ENCODE results near the gene AATF.

The AATF gene

DNA sequence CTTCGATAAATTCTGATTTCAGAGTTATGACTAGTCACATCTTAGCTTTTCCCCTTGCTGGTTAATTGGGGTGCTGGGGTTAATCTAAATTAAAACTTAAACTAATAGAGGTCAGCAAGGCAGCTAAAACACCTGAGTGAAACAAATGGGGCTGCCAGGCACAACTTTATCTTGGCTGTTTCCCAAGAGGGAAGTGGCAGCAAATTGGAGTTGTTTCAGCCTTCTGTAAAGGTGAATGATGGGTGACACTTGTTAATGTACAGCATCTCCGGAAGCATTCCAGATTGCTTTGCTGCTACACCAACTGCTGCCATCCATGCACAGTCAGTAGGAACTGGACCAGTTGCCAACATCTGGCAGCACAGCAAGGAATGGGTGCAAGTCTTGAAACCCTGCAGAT lies 43.9 kb downstream of the AATF start:
- no peak for DNase-seq

DNA sequence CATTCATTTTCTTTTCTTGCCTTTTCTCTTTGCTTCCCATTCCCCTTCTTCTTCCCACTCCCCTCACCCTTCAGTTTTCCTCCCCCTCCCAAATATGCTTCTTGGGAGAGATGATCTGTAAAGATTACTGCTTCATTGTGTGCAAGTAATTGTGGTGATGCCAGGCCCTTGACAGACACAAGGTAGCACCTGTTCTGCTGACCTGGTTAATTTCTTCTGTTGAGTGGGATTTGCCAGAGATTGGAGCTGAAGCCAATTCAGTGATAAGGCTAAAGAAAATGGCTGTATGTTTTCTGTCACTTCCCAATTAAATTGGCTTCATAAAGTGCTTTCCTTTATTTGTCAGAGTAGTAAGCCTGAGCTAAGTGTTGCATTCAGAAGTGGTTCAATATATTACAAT lies 44.5 kb downstream of the AATF start:
- no peak for DNase-seq

- DNase-seq = no peak
These were observed 45.7 kb downstream of the AATF start for GRCh38 chr17:36994438-36994837.

DNA sequence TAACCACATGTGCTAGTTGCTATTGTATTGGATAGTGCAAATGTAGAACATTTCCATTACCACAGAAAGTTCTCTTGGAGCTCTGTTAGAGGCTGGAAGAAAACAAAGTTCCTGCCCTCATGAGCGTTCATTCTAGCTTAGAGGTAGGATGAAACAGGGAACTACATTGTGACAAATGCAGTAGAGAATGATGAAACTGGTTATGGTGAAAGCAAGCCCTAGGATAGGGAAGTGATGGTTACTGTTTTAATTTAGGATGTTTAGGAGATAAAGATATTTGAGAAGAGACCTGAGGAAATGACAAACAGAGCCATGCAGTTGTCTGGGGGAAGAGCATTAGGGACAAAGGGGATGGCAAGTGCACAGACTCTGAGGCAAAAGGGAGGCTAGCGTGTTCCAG lies 50.7 kb downstream of the AATF start:
- no peak for DNase-seq

- DNase-seq = no peak
These were observed 68.0 kb downstream of the AATF start for GRCh38 chr17:37016780-37017179.

DNA sequence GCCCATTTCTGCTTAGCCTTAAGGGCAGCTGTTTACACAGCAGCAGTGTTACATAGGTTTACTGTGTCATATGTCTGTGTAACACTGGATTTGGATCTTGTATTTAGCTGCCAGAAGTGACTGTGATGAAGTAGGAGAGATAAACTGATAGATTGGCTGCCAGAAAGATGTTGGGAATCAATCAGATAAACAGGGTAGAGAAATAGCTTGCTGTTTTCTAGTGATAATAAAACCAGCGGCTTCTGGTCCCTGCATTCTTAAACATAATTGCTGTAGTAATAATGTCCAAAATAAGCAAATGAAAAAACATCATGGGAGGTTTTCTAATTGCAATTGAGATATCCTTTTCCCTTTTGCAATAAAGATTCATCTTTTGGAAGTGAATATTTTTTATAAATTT lies 68.7 kb downstream of the AATF start:
- no peak for DNase-seq

- DNase-seq = no peak
These were observed 70.5 kb downstream of the AATF start for GRCh38 chr17:37019117-37019740.

- no peak for DNase-seq
These were observed 71.0 kb downstream of the AATF start for GRCh38 chr17:37019741-37020129.

DNA sequence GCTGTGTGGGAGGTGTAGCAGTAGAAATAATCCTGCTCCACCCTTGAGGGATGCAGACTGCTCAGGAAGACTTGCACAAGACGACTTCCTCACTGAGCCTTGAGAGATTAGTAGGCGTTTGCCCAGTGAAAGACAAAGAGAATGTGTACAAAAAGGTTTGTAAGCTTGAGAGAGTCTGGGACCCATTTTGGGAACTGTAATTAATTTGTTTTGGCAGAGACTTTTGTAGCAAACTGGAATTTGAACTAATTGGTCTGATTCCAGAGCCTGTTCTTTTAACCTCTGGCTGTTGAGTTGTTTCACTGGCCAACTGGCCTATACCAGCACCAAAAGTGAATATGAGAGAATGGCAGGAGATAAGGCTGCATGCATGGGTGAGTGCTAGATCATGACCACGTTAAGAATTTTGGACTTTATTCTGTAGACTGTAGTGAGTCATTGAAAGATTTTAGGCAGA lies 75.5 kb downstream of the AATF start:
- no peak for DNase-seq

GRCh38 chr17:37025238-37025637 lies 76.5 kb downstream of the AATF start:
- DNase-seq = no peak

DNA sequence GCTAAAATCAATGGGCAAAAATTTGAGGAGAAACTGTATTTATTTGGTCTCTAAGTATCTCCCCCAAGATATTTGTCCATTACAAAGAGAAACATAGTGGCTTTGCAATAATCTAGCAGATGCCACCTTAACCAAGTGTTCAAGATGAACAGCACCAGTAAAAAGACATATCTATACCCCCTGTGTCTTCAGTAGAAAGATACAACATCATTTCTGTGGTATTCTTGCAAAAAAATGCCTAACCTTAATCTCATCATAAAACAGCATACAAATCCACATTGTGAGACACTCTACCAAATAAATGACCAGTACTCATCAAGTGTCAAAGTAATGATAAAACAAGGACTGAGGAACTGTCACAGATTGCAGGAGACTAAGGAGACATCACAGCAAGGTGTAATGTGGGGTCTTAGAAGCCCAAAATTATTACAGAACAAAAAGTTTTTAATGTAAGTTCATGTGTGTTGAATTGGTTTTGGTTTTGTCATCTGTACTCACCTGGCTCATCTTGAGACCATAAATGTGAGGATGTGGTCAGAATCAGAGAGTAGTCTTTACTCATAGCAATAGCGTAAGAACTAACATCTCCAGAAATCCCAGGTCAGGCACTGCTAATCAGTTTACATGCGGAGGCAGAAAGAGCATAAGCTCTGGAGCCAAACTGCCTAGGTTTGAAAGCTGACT lies 77.2 kb downstream of the AATF start:
- no peak for DNase-seq

DNA sequence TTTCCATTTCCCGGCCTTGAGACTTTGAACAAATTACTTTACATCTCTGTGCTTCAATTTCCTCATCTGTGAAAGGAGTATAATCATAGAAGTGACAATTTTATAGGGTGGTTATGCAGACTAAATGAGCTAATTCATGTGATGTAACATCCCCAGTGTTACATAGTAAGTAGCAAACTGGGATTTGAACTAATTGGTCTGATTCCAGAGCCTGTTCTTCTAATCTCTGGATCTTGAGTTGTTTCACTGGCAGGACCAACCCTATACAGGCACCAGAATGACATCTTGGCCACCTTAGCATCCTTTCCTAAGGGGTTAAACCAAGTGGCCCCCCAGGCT lies 77.7 kb downstream of the AATF start:
- DNase-seq = no peak

DNA sequence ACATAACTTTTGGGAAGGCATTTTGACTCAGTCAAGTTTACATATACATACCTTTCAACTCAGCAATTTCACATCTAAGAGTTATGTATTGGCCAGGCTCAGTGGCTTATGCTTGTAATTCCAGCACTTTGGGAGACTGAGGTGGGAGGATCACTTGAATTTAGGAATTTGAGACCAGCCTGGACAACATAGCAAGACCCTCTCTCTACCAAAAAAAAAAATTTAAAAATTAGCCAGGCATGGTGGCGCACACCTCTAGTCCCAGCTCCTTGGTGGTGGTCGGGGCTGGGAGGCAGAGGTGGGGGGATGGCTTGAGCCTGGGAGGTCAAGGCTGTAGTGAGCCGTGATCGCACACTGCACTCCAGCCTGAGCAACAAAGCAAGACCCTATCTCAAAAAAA lies 79.3 kb downstream of the AATF start:
- no peak for DNase-seq

GRCh38 chr17:37031493-37032083 lies 82.8 kb downstream of the AATF start:
- no peak for DNase-seq

- no peak for DNase-seq
These were observed 88.9 kb downstream of the AATF start for GRCh38 chr17:37037590-37038155.

- no peak for DNase-seq
These were observed 90.5 kb downstream of the AATF start for GRCh38 chr17:37039269-37039668.

DNA sequence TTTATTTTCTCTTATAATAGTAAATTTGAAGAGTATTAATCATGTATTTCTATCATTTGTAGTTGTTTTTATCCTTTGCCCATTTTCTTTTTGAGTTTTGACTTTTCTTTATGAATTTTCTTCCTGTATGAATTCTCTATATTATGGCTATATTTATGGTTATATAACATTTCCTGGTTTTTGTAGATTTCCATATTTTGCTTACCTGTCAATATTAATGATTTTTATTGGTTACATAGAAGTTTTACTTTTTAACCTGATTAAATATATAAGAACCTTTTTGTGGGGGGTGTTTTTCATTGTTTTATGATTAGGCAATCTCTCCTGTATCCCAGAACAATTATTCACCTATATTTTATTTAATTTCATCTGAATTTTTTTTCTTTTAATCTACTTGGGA lies 93.2 kb downstream of the AATF start:
- no peak for DNase-seq

DNA sequence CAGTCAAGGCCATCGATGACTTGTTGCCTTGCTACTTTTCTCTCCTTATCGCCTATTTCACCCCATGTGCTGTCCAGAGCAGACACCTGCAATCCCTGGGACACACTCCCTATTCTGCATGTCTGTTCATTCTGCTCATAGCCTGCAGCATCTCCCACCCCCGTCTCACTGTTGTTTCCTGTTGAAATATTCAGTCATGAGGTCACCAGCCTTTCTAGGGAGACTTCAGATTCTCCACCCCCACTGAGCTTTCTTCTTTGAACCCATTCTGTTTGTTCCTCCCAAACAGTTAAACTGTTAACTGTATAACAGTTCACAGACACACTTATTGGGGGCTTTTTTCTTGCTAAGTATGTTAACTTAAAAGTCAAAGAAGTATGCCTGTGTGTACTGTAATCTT lies 94.4 kb downstream of the AATF start:
- DNase-seq = no peak

DNA sequence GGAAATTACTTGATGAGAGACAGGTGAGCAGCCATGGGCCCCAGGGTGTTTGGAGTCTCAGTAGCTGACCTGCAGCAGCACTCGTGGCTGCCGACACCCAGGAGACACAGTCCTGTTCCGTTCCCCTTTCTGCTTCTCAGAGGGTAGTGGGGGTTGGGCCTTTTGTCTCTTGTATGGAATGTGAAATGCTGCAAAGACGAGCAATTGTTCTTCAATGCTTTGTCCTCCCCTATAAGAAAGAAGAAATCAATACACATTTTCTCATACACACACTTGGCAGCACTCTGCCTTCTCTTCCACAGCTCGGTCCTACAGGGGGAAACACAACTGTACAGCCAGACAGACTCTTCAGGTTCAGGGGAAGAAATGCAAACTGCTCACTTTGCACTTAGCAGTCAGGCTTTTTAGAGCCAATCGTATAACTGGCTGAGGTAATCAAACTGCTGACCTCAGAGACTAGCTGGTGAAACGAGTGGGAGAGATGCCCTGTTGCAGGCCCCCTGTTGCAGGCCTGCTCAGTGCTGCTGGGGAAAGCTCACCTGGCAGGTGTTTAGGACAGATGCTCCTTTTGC lies 96.7 kb downstream of the AATF start:
- DNase-seq = no peak

GRCh38 chr17:37047631-37048104 lies 98.9 kb downstream of the AATF start:
- DNase-seq = peak; percentile 68

GRCh38 chr17:37048811-37049210 lies 100.1 kb downstream of the AATF start:
- DNase-seq = no peak

- DNase-seq = no peak
These were observed 102.2 kb downstream of the AATF start for GRCh38 chr17:37050920-37051319.

- DNase-seq = no peak
These were observed 102.6 kb downstream of the AATF start for GRCh38 chr17:37051381-37051780.

DNA sequence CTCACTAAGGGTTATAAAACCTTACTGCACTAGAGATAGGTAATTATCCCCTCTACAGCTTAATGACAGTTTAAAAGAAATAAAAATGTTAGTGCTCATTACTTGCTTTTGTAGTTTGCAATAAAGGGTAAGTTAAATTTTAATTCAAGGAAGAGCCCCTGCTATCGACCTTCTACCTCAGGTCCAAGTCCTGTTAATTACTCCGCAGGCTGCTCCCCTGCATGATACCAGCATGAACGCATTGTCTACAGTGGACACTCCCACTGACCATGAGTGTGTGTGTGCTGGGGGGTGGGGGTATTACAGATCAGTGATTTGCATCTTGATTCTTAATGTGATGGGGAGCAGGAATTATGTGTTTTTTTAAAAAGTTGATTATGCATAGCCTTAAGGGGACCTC lies 103.1 kb downstream of the AATF start:
- no peak for DNase-seq

All from COR-L47 (cell line).